Trophoblast cell (in vitro differentiated cells and primary cell): ENCODE measurements around the gene TENM4.

ENCODE experiments used
- DNase-seq, 2 donors: peaks; one replicate each; pipeline ENCODE4 v3.0.0-alpha.2; 2016
- H2AFZ ChIP-seq: 2 replicates; pipeline ENCODE4 v1.6.1; 2013; ENCODE audit warnings: low read length, moderate library complexity, mild to moderate bottlenecking; ENCODE audit not compliant: insufficient read depth, poor library complexity
- H2AK5ac ChIP-seq: 2 replicates; pipeline ENCODE4 v1.6.1; 2013; ENCODE audit warnings: mild to moderate bottlenecking, low read length
- H2BK120ac ChIP-seq: 2 replicates; pipeline ENCODE4 v1.6.1; 2013; ENCODE audit warnings: low read length, mild to moderate bottlenecking, moderate library complexity; ENCODE audit not compliant: insufficient read depth, poor library complexity
- H2BK12ac ChIP-seq: 2 replicates; pipeline ENCODE4 v1.6.1; 2013; ENCODE audit warnings: mild to moderate bottlenecking, low read length, moderate library complexity
- H2BK5ac ChIP-seq: 2 replicates; pipeline ENCODE4 v1.6.1; 2013; ENCODE audit warnings: low read length, low read depth, moderate library complexity, mild to moderate bottlenecking; ENCODE audit not compliant: poor library complexity
- H3K14ac ChIP-seq: 2 replicates; pipeline ENCODE4 v1.6.1; 2013; ENCODE audit warnings: mild to moderate bottlenecking, low read length
- H3K18ac ChIP-seq: 2 replicates; pipeline ENCODE4 v1.6.1; 2013; ENCODE audit warnings: mild to moderate bottlenecking, low read length
- H3K23ac ChIP-seq: 2 replicates; pipeline ENCODE4 v1.6.1; 2013; ENCODE audit warnings: low read length
- H3K27ac ChIP-seq: 2 replicates; pipeline ENCODE4 v1.5.1; 2013; ENCODE audit warnings: low read depth, mild to moderate bottlenecking, inconsistent platforms, low read length, moderate library complexity
- H3K27me3 ChIP-seq: 2 replicates; pipeline ENCODE4 v1.6.1; 2013; ENCODE audit warnings: inconsistent platforms, mild to moderate bottlenecking, low read length, moderate library complexity; ENCODE audit not compliant: insufficient read depth
- H3K36me3 ChIP-seq, 2 experiments: 1 replicate in 1 of 2; 2 replicates in 1 of 2; pipeline ENCODE4 v1.6.1; 2013; ENCODE audit warnings: low read length in 2 of 2, mild to moderate bottlenecking in 2 of 2, moderate library complexity in 1 of 2; ENCODE audit not compliant: insufficient read depth in 2 of 2, control insufficient read depth in 1 of 2
- H3K4ac ChIP-seq: 2 replicates; pipeline ENCODE4 v1.6.1; 2013; ENCODE audit warnings: low read depth, mild to moderate bottlenecking, low read length, moderate library complexity
- H3K4me1 ChIP-seq, 2 experiments: 1 replicate in 1 of 2; 2 replicates in 1 of 2; pipeline ENCODE4 v1.6.1; 2013; ENCODE audit warnings: low read length in 2 of 2, mild to moderate bottlenecking in 2 of 2, moderate library complexity in 1 of 2; ENCODE audit not compliant: insufficient read depth in 2 of 2, control insufficient read depth in 1 of 2
- H3K4me2 ChIP-seq: 2 replicates; pipeline ENCODE4 v1.6.1; 2013; ENCODE audit warnings: inconsistent platforms, mild to moderate bottlenecking, low read length, moderate library complexity
- H3K4me3 ChIP-seq: 2 replicates; pipeline ENCODE4 v1.5.1; 2013; ENCODE audit warnings: mild to moderate bottlenecking, low read depth, low read length, inconsistent platforms
- H3K79me1 ChIP-seq: one replicate; pipeline ENCODE4 v1.6.1; 2013; ENCODE audit warnings: low read length
- H3K79me2 ChIP-seq: 2 replicates; pipeline ENCODE4 v1.6.1; 2013; ENCODE audit warnings: low read length, mild to moderate bottlenecking; ENCODE audit not compliant: control insufficient read depth, insufficient read depth, poor library complexity
- H3K9ac ChIP-seq: 2 replicates; pipeline ENCODE4 v1.6.1; 2013; ENCODE audit warnings: mild to moderate bottlenecking, low read length
- H3K9me3 ChIP-seq: 2 replicates; pipeline ENCODE4 v1.6.1; 2013; ENCODE audit warnings: low read depth, mild to moderate bottlenecking, control low read depth, inconsistent platforms, low read length; ENCODE audit not compliant: insufficient read depth
- H4K12ac ChIP-seq: 2 replicates; pipeline ENCODE4 v1.6.1; 2013; ENCODE audit warnings: low read depth, mild to moderate bottlenecking, low read length, moderate library complexity
- H4K8ac ChIP-seq: 2 replicates; pipeline ENCODE4 v1.6.1; 2013; ENCODE audit warnings: low read depth, mild to moderate bottlenecking, low read length, moderate library complexity
- H4K91ac ChIP-seq: one replicate; pipeline ENCODE4 v1.6.1; 2013; ENCODE audit warnings: low read depth, mild to moderate bottlenecking, low read length, moderate library complexity
- WGBS: extraction: QIAGEN DNeasy Blood & Tissue Kit; methylation state at CpG from one replicate; pipeline ENCODE4 v1.1.7; 2013; ENCODE audit warnings: missing lambda C conversion rate; ENCODE audit not compliant: insufficient read length, insufficient coverage; ENCODE audit errors: extremely low coverage; 5-methylcytosine and 5-hydroxymethylcytosine counted together

The TENM4 gene

GRCh38 chr11:79366218-79366617 is 74.6 kb downstream of the TENM4 start:
- H2BK120ac ChIP-seq: no peak overlapping the region
- H3K4me1 ChIP-seq: peaks cover 1 to 4% of the 10 kb centered on the region in 2 experiments
- no peak overlapping the region for H2BK5ac ChIP-seq
- no peak overlapping the region for H2AFZ ChIP-seq
- no peaks in the 10 kb centered on the region for H3K9me3 ChIP-seq
- H3K36me3 ChIP-seq: no peaks in the 10 kb centered on the region
- no peak overlapping the region for H3K23ac ChIP-seq
- H2BK12ac ChIP-seq: no peak overlapping the region
- H3K18ac ChIP-seq: no peak overlapping the region
- H4K91ac ChIP-seq: no peak overlapping the region
- H4K8ac ChIP-seq: no peak overlapping the region
- H3K79me2 ChIP-seq: no peaks in the 10 kb centered on the region
- H3K79me1 ChIP-seq: no peaks in the 10 kb centered on the region
- no peak overlapping the region for H4K12ac ChIP-seq
- H3K4me2 ChIP-seq: no peak overlapping the region
- H2AK5ac ChIP-seq: no peak overlapping the region
- no peak overlapping the region for H3K4ac ChIP-seq
- no peak for DNase-seq
- H3K27me3 ChIP-seq: no peaks in the 10 kb centered on the region
- no peak overlapping the region for H3K9ac ChIP-seq
- no peak overlapping the region for H3K14ac ChIP-seq
- WGBS: no CpG with 5 or more reads among the region's 2 CpGs
- no peak overlapping the region for H3K4me3 ChIP-seq
- H3K27ac ChIP-seq: no peak overlapping the region

GRCh38 chr11:79363861-79364378 is 76.9 kb downstream of the TENM4 start:
- Histone ChIP-seq H3K27me3 (no peaks in the 10 kb centered on the region), H3K9ac (no peak overlapping the region), H3K36me3 (no peaks in the 10 kb centered on the region), H3K27ac (no peak overlapping the region), H3K4me2 (no peak overlapping the region), H3K4me1 (peaks cover 1 to 4% of the 10 kb centered on the region in 2 experiments), H4K8ac (no peak overlapping the region), H3K4ac (no peak overlapping the region), H4K12ac (no peak overlapping the region), H3K9me3 (no peaks in the 10 kb centered on the region), H2AK5ac (no peak overlapping the region), H2BK120ac (no peak overlapping the region), H3K14ac (no peak overlapping the region), H2BK12ac (no peak overlapping the region), H3K79me2 (no peaks in the 10 kb centered on the region), H2BK5ac (no peak overlapping the region), H2AFZ (no peak overlapping the region), H3K4me3 (no peak overlapping the region), H3K18ac (no peak overlapping the region), H3K23ac (no peak overlapping the region), H3K79me1 (no peaks in the 10 kb centered on the region), H4K91ac (no peak overlapping the region)
- WGBS: no CpG with 5 or more reads among the region's 5 CpGs
- peak in 1 of 2 donors; percentile 53 for DNase-seq

- Histone ChIP-seq H2BK120ac (no peak overlapping the region), H3K9ac (no peak overlapping the region), H3K4me3 (no peak overlapping the region), H3K27ac (no peak overlapping the region), H4K8ac (no peak overlapping the region), H3K27me3 (no peaks in the 10 kb centered on the region), H3K4me2 (no peak overlapping the region), H3K4me1 (peaks cover 1 to 4% of the 10 kb centered on the region in 2 experiments), H3K4ac (no peak overlapping the region), H3K18ac (no peak overlapping the region), H4K12ac (no peak overlapping the region), H3K79me1 (no peaks in the 10 kb centered on the region), H4K91ac (no peak overlapping the region), H2AK5ac (no peak overlapping the region), H3K36me3 (no peaks in the 10 kb centered on the region), H2AFZ (no peak overlapping the region), H2BK5ac (no peak overlapping the region), H3K79me2 (no peaks in the 10 kb centered on the region), H3K23ac (no peak overlapping the region), H3K9me3 (no peaks in the 10 kb centered on the region), H2BK12ac (no peak overlapping the region), H3K14ac (no peak overlapping the region)
- WGBS: no CpG with 5 or more reads among the region's 4 CpGs
- DNase-seq: peak; percentile 33 to 88
Observed at GRCh38 chr11:79363256-79363655, 77.6 kb downstream of the TENM4 start.

- no peak overlapping the region for H2AK5ac ChIP-seq
- WGBS: no CpG with 5 or more reads among the region's 4 CpGs
- H3K27ac ChIP-seq: no peak overlapping the region
- H4K91ac ChIP-seq: no peak overlapping the region
- no peak overlapping the region for H2BK5ac ChIP-seq
- no peak overlapping the region for H4K8ac ChIP-seq
- DNase-seq: peak; percentile 32 to 35
- no peak overlapping the region for H3K14ac ChIP-seq
- H3K9me3 ChIP-seq: no peaks in the 10 kb centered on the region
- no peaks in the 10 kb centered on the region for H3K27me3 ChIP-seq
- H4K12ac ChIP-seq: no peak overlapping the region
- no peaks in the 10 kb centered on the region for H3K79me1 ChIP-seq
- peaks cover 1 to 4% of the 10 kb centered on the region in 2 experiments for H3K4me1 ChIP-seq
- no peak overlapping the region for H3K4me2 ChIP-seq
- H3K18ac ChIP-seq: no peak overlapping the region
- H2AFZ ChIP-seq: no peak overlapping the region
- no peak overlapping the region for H3K23ac ChIP-seq
- no peaks in the 10 kb centered on the region for H3K79me2 ChIP-seq
- no peaks in the 10 kb centered on the region for H3K36me3 ChIP-seq
- no peak overlapping the region for H3K4ac ChIP-seq
- no peak overlapping the region for H2BK12ac ChIP-seq
- no peak overlapping the region for H3K4me3 ChIP-seq
- H2BK120ac ChIP-seq: no peak overlapping the region
- H3K9ac ChIP-seq: no peak overlapping the region
Observed at GRCh38 chr11:79362821-79363220, 78.0 kb downstream of the TENM4 start.
